ENCODE data around the gene TMEM147. TPM values are rescaled to one million over a fixed set of nuclear protein-coding genes. Genes with fewer than 3 reads are reported as not detected.
A peak's percentile ranks its signal among the peaks of the same experiment; 100 is the strongest.
"Not testable (repeated sequence)": the region's sequence is repeated elsewhere in the genome, so short reads cannot be mapped to it uniquely, and the experiment has no call there.

TMEM147 gene
- total RNA-seq, 1 donor from 2014 or later = 69.3 TPM

DNA sequence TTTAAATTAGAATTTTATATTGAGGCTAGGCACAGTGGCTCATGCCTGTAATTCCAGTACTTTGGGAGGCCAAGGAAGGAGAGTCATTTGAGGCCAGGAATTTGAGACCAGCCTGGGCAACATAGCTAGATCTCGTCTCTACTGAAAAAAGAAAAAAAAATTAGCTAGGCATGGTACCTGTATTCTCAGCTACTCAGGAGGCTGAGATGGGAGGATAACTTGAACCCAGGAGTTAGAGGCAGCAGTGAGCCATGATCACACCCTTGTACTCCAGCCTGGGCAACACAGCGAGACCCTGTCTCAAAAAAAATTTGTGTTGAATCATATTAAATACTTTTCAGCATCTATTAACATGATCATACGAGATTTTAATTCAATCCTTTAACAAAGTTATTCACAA, 45.4 kb downstream of the TMEM147 start:
- no peak overlapping the region for H3K9ac ChIP-seq (ENCODE audit: low read length)
- no peaks in the 10 kb centered on the region for H3K9me3 ChIP-seq (ENCODE audit: insufficient read depth, low read depth, low read length)
- Mint-ChIP-seq H3K27me3 (ENCODE audit: low read depth, unreplicated experiment) (peaks cover 24% of the 10 kb centered on the region), H3K36me3 (ENCODE audit: low read depth, unreplicated experiment) (no peaks in the 10 kb centered on the region), H3K27ac (ENCODE audit: unreplicated experiment) (no peak overlapping the region), H3K4me3 (ENCODE audit: unreplicated experiment) (no peak overlapping the region), H3K4me1 (ENCODE audit: low read depth, unreplicated experiment) (peaks cover 5% of the 10 kb centered on the region), H3K9me3 (ENCODE audit: unreplicated experiment) (peaks cover 3% of the 10 kb centered on the region)
- H3K27me3 ChIP-seq (ENCODE audit: insufficient read depth, low read length) = no peaks in the 10 kb centered on the region
- no peaks in the 10 kb centered on the region for H3K4me1 ChIP-seq (ENCODE audit: insufficient read depth, low read length)
- H3K79me2 ChIP-seq (ENCODE audit: insufficient read depth, low read length) = no peaks in the 10 kb centered on the region
- H3K4me2 ChIP-seq (ENCODE audit: low read length) = no peak overlapping the region
- no peak overlapping the region for H3K27ac ChIP-seq (ENCODE audit: low read depth, low read length)
- TF ChIP-seq, protein P1, sequence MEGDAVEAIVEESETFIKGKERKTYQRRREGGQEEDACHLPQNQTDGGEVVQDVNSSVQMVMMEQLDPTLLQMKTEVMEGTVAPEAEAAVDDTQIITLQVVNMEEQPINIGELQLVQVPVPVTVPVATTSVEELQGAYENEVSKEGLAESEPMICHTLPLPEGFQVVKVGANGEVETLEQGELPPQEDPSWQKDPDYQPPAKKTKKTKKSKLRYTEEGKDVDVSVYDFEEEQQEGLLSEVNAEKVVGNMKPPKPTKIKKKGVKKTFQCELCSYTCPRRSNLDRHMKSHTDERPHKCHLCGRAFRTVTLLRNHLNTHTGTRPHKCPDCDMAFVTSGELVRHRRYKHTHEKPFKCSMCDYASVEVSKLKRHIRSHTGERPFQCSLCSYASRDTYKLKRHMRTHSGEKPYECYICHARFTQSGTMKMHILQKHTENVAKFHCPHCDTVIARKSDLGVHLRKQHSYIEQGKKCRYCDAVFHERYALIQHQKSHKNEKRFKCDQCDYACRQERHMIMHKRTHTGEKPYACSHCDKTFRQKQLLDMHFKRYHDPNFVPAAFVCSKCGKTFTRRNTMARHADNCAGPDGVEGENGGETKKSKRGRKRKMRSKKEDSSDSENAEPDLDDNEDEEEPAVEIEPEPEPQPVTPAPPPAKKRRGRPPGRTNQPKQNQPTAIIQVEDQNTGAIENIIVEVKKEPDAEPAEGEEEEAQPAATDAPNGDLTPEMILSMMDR (IDR thresholded peaks at IDR 0.05; ENCODE audit: insufficient read depth, low read depth, low read length) = no peak
- no peak for TF ChIP-seq EZH2 (IDR thresholded peaks at IDR 0.05; ENCODE audit: insufficient read depth, low read length)
- no peaks in the 10 kb centered on the region for H4K20me1 ChIP-seq (ENCODE audit: insufficient read depth, low read length)
- no peak for FAIRE-seq
- H3K4me3 ChIP-seq (ENCODE audit: insufficient read depth, low read depth, low read length) = no peak overlapping the region
- H2AFZ ChIP-seq (ENCODE audit: low read depth, low read length) = no peak overlapping the region
- no peak for DNase-seq (ENCODE audit: low read depth)
- H3K36me3 ChIP-seq (ENCODE audit: insufficient read depth, low read length) = no peaks in the 10 kb centered on the region

DNA sequence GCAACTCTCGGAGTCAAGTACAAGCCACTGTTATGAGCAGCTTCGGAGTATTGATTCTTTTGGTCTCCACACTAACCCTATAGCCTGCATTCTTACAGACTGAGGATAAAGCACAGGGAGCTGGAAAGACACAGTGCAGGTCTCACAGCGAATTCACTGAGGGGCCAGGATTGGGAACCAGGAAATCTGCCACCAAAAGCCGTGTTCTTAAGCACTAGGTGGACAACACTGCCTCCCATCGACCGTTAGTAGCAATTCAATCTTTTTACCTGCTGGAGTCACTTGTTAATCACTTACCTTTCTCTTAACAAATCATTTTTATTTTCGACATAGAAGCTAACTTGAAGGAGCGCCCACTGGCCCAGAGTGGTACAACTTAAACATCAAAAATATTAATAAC, 46.8 kb downstream of the TMEM147 start:
- no peak overlapping the region for H3K9ac ChIP-seq (ENCODE audit: low read length)
- peaks cover 18% of the 10 kb centered on the region for H3K27me3 Mint-ChIP-seq (ENCODE audit: low read depth, unreplicated experiment)
- no peaks in the 10 kb centered on the region for H3K27me3 ChIP-seq (ENCODE audit: insufficient read depth, low read length)
- no peak overlapping the region for H3K27ac Mint-ChIP-seq (ENCODE audit: unreplicated experiment)
- H2AFZ ChIP-seq (ENCODE audit: low read depth, low read length) = no peak overlapping the region
- H3K4me3 Mint-ChIP-seq (ENCODE audit: unreplicated experiment) = no peak overlapping the region
- TF ChIP-seq EZH2 (IDR thresholded peaks at IDR 0.05; ENCODE audit: insufficient read depth, low read length) = no peak
- TF ChIP-seq, protein P1 (IDR thresholded peaks at IDR 0.05; ENCODE audit: insufficient read depth, low read depth, low read length) = peak; percentile 26
- no peaks in the 10 kb centered on the region for H3K36me3 Mint-ChIP-seq (ENCODE audit: low read depth, unreplicated experiment)
- no peaks in the 10 kb centered on the region for H3K36me3 ChIP-seq (ENCODE audit: insufficient read depth, low read length)
- H4K20me1 ChIP-seq (ENCODE audit: insufficient read depth, low read length) = no peaks in the 10 kb centered on the region
- H3K4me2 ChIP-seq (ENCODE audit: low read length) = no peak overlapping the region
- no peaks in the 10 kb centered on the region for H3K9me3 ChIP-seq (ENCODE audit: insufficient read depth, low read depth, low read length)
- no peaks in the 10 kb centered on the region for H3K4me1 ChIP-seq (ENCODE audit: insufficient read depth, low read length)
- H3K4me1 Mint-ChIP-seq (ENCODE audit: low read depth, unreplicated experiment) = peaks cover under 1% of the 10 kb centered on the region
- no peak overlapping the region for H3K27ac ChIP-seq (ENCODE audit: low read depth, low read length)
- FAIRE-seq (no peak), DNase-seq (ENCODE audit: low read depth) (peak; percentile 9)
- H3K4me3 ChIP-seq (ENCODE audit: insufficient read depth, low read depth, low read length) = no peak overlapping the region
- H3K9me3 Mint-ChIP-seq (ENCODE audit: unreplicated experiment) = no peaks in the 10 kb centered on the region
- no peaks in the 10 kb centered on the region for H3K79me2 ChIP-seq (ENCODE audit: insufficient read depth, low read length)

- not testable (repeated sequence) for H3K27me3 Mint-ChIP-seq (ENCODE audit: low read depth, unreplicated experiment); FAIRE-seq
Measured at GRCh38 chr19:35595026-35595425, 49.6 kb downstream of the TMEM147 start.

More at GRCh38 chr19:35595026-35595425, 49.6 kb downstream of the TMEM147 start:
- H3K9ac ChIP-seq (ENCODE audit: low read length); H3K27ac Mint-ChIP-seq (ENCODE audit: unreplicated experiment); H3K36me3 Mint-ChIP-seq (ENCODE audit: low read depth, unreplicated experiment); H3K27me3 ChIP-seq (ENCODE audit: insufficient read depth, low read length); H3K4me1 ChIP-seq (ENCODE audit: insufficient read depth, low read length); H3K9me3 ChIP-seq (ENCODE audit: insufficient read depth, low read depth, low read length); H3K4me3 ChIP-seq (ENCODE audit: insufficient read depth, low read depth, low read length); H3K4me3 Mint-ChIP-seq (ENCODE audit: unreplicated experiment); H4K20me1 ChIP-seq (ENCODE audit: insufficient read depth, low read length); H3K27ac ChIP-seq (ENCODE audit: low read depth, low read length); H3K79me2 ChIP-seq (ENCODE audit: insufficient read depth, low read length); H2AFZ ChIP-seq (ENCODE audit: low read depth, low read length); H3K9me3 Mint-ChIP-seq (ENCODE audit: unreplicated experiment); H3K4me2 ChIP-seq (ENCODE audit: low read length); DNase-seq (ENCODE audit: low read depth); H3K4me1 Mint-ChIP-seq (ENCODE audit: low read depth, unreplicated experiment); H3K36me3 ChIP-seq (ENCODE audit: insufficient read depth, low read length): not testable (repeated sequence)
